NB4 (cell line): ENCODE results near the gene KCNIP2.
A peak's percentile ranks its signal among the peaks of the same experiment; 100 is the strongest.

Experiments used
- POLR2A ChIP-seq: IDR thresholded peaks from 2 replicates; pipeline ENCODE4 v1.6.1; 2011; ENCODE audit warnings: mild to moderate bottlenecking; ENCODE audit not compliant: insufficient read length; ENCODE audit errors: extremely low read depth
- TF ChIP-seq, protein P1 (sequence below): IDR thresholded peaks from one replicate; pipeline ENCODE4 v1.5.1; 2012; ENCODE audit warnings: low read depth, low read length

DNA sequence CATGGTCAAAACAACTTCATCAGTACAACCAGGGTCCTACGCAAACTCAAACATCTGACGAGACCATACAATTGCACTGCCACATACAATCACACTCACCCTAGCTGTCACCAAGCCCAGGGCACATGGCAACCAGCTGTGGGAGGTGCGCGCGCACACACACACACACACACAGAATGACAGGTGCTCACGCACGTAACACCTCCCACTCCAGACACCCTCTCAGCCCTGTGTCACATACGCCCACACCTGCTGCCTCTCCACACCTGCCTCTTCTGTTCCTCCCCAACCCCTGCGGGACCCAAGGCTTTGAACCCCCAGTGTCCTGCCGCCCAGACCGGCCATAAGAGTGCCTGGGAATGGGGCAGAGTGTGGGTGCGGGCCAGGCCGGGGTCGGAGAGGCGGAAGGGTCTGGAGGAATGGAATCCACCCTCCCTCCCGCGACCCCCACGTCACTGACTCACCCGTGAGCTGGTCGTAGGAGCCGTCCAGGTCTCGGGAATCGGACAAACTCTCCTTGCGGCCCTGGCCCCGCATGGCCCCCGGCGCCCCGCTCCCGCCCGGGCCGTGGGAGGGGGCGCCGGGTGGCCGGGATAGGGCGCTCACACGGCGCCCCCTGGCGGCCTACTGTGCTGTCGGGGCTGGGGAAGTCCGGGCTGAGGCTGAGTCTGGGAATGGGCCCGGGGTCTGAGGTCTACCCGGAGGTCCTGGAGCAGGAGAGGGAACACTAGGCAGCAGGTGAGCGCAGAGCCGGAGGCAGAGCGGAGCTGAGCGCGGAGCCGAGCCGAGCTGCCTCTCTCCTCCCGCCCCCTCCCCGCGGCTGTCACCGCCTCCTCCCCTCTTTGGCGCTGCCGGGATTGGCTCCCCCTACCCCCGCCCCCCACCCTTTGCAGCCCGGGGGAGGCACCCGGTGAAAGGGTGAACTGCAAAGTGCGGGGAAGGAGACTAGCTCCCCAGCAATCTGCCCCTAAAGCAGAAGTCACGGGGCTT lies at the start of gene KCNIP2:
- TF ChIP-seq POLR2A, result no peak
- TF ChIP-seq, protein P1, sequence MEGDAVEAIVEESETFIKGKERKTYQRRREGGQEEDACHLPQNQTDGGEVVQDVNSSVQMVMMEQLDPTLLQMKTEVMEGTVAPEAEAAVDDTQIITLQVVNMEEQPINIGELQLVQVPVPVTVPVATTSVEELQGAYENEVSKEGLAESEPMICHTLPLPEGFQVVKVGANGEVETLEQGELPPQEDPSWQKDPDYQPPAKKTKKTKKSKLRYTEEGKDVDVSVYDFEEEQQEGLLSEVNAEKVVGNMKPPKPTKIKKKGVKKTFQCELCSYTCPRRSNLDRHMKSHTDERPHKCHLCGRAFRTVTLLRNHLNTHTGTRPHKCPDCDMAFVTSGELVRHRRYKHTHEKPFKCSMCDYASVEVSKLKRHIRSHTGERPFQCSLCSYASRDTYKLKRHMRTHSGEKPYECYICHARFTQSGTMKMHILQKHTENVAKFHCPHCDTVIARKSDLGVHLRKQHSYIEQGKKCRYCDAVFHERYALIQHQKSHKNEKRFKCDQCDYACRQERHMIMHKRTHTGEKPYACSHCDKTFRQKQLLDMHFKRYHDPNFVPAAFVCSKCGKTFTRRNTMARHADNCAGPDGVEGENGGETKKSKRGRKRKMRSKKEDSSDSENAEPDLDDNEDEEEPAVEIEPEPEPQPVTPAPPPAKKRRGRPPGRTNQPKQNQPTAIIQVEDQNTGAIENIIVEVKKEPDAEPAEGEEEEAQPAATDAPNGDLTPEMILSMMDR, result peak; percentile 45
